ENCODE results near the gene SH3PXD2A. TPM values are rescaled to one million over a fixed set of nuclear protein-coding genes. Genes with fewer than 3 reads are reported as not detected.

SH3PXD2A gene
- total RNA-seq, 1 experiment from 2014 or later, result 4.5 TPM

GRCh38 chr10:103780242-103781149 lies 74.9 kb downstream of the SH3PXD2A start:
- Histone ChIP-seq H2BK12ac (ENCODE audit: insufficient read length, low read depth, low read length) (no peak overlapping the region), H4K91ac (ENCODE audit: insufficient read length, low read depth, low read length) (no peak overlapping the region), H2AFZ (ENCODE audit: low read length) (no peak overlapping the region), H2AK5ac (ENCODE audit: insufficient read length, low read length) (no peak overlapping the region), H3T11ph (ENCODE audit: low read length) (no peak overlapping the region), H3K9me3 (ENCODE audit: control insufficient read depth, low read depth, low read length) (no peaks in the 10 kb centered on the region), H2BK20ac (ENCODE audit: low read depth, low read length, poor library complexity, severe bottlenecking) (no peak overlapping the region), H3K27ac (ENCODE audit: insufficient read length, low read depth, low read length) (no peak overlapping the region), H4K5ac (ENCODE audit: insufficient read length, low read depth, low read length) (no peak overlapping the region), H3K23ac (ENCODE audit: insufficient read length, low read depth, low read length) (no peak overlapping the region), H3K79me2 (ENCODE audit: insufficient read depth, low read length) (no peaks in the 10 kb centered on the region), H3K14ac (ENCODE audit: insufficient read depth, low read length) (no peak overlapping the region), H2BK5ac (ENCODE audit: insufficient read length, low read length) (no peak overlapping the region), H3K4ac (ENCODE audit: low read depth, low read length) (no peak overlapping the region), H2BK15ac (ENCODE audit: low read depth, low read length) (no peak overlapping the region), H3K27me3 (ENCODE audit: insufficient read depth, low read length) (no peaks in the 10 kb centered on the region), H3K4me1 (ENCODE audit: insufficient read depth, low read length) (no peaks in the 10 kb centered on the region), H3K18ac (ENCODE audit: insufficient read length, low read depth, low read length) (no peak overlapping the region), H4K20me1 (ENCODE audit: control insufficient read depth, insufficient read depth, insufficient read length) (no peaks in the 10 kb centered on the region), H3K79me1 (ENCODE audit: insufficient read depth, low read depth, low read length, poor library complexity, severe bottlenecking) (no peaks in the 10 kb centered on the region), H3K23me2 (ENCODE audit: insufficient read length, low read depth, low read length, poor library complexity, severe bottlenecking) (no peaks in the 10 kb centered on the region), H4K8ac (replicated peaks; ENCODE audit: insufficient read length, low read depth, low read length) (no peak overlapping the region), H3K56ac (ENCODE audit: insufficient read length, low read depth, low read length) (no peak overlapping the region), H2BK120ac (ENCODE audit: low read depth, low read length, poor library complexity, severe bottlenecking) (no peak overlapping the region), H3K4me2 (ENCODE audit: insufficient read depth, insufficient read length, low read length) (no peak overlapping the region), H3K9ac (ENCODE audit: extremely low read depth, insufficient read length, low read length) (no peak overlapping the region)
- Mint-ChIP-seq H3K9me3 (no peaks in the 10 kb centered on the region), H3K27me3 (ENCODE audit: low read depth) (no peaks in the 10 kb centered on the region; the same call in none of the 2 replicates), H3K27ac (peak overlapping the region in 1 of 3 experiments; percentile 19; a peak in 2 of 7 replicates), H3K4me3 (no peak overlapping the region), H3K4me1 (peaks cover 13 to 41% of the 10 kb centered on the region in 2 experiments), H3K36me3 (ENCODE audit: insufficient read depth in 1 of 3, low read depth in 3 of 3) (no peaks in the 10 kb centered on the region; a peak in 1 of 7 replicates)
- no peak for DNase-seq
- no peak for TF ChIP-seq CTCF (conservative IDR thresholded peaks at IDR 0.05)
- WGBS (ENCODE audit: extremely low coverage, insufficient read length, low lambda C conversion rate), result no CpG with 5 or more reads among the region's 8 CpGs

All from H9 (cell line).